Cortex of kidney (tissue), 1 donor: ENCODE results near the gene GNG14.
"Not testable (repeated sequence)": the region's sequence is repeated elsewhere in the genome, so short reads cannot be mapped to it uniquely, and the experiment has no call there.

ENCODE experiments used
- DNase-seq: peaks from one replicate; lab custom pipeline; 2025; lab: John Stamatoyannopoulos, UW

GNG14 gene

DNA sequence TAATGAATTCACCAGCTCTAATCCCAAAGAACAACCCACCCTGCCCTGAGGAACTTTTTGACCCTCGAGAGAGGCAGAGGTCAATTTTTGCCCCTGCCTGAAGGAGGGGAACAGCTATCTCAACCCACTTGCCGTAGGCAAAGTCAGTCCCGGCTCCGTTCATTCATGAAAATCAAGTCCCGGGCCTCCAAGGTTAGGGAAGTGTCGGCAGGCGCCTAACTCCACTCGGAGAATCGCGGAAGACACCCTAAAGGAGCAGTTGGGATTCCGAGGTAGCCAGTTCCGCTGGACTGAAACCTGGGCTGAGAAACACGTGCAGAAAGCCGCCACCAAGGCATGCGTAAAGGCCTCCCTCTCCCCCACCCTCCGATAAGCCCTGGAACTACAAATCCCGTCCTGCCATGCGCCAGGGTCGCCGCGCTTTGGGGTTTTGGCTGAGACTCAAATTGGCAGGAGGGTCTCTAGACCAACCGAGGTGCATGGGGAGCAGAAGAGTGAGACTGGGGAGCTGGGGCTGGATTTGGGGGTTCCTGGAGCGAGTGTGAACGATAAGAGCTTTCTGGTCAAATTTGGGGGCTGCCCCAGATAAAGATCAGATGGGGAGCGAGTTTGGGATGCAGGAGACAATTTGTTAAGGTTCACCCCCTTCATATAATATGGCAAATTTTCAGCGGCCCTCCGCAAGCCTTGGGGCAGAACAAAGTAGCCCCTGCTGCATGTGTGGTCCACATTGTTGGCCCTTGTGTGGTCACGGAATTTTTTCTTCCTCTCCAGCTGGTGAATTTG lies 36.0 kb downstream of the GNG14 start, which contains the start of gene TNPO2:
Gene TNPO2, minus strand, starts transcription at position 292 of the 786 bp plus-strand sequence. CDS start 2,955 bp downstream, outside the sequence.
- no peak for DNase-seq

DNA sequence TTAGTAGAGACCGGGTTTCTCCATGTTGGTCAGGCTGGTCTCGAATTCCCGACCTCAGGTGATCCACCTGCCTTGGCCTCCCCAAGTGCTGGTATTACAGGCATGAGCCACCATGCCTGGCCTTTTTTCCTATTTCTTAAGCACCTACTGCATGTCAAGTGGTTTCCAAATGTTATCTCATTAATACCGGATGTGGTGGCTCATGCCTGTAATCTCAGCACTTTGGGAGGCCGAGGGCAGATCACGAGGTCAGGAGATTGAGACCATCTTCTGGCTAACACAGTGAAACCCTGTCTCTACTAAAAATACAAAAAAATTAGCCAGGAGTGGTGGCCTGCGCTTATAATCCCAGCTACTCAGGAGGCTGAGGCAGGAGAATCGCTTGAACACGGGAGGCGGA lies 37.8 kb downstream of the GNG14 start:
- DNase-seq, result not testable (repeated sequence)

DNA sequence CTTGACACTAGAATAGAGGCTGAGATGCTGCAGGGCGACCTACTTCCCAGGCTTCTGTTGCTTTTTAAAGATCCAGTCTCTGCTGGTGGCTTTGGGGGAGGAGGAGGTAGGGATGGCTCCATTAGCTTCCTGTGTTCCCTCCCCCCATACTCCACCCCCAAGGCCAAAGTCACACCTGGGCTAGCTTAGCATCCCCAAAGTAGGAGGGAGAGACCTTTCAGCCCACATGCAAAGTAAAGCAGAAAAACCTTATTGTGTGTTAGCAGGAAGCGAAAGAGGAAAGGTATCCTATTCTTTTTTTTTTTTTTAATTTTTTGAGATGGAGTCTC lies 39.2 kb downstream of the GNG14 start:
- DNase-seq, result no peak

DNA sequence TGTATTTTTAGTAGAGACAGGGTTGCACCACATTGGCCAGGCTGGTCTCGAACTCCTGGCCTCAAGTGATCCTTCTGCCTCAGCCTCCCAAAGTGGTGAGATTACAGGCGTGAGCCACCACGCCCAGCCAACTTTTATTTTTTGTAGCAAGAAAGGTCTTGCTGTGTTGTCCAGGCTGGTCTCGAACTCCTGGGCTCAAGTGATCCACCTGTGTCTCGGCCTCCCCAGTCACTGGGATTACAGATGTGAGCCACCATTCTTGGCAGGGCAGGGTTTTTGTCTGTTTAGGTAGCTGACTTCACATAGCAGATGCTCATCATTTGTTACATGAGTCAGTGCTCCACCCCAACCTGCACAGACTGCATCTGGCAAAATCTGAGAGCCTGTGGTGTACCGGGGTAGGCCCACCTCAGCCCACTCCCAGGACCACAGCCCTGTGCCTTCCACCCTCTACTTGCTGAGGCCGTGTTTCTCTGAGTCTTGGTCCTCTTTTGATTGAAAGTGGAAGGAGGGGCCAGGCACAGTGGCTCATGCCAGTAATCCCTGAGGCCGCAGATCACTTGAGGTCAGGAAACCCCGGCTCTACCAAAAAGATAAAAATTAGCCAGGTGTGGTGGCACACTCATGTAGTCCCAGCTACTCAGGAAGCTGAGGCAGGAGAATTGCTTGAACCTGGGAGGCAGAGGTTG lies 40.1 kb downstream of the GNG14 start:
- DNase-seq, result no peak

DNA sequence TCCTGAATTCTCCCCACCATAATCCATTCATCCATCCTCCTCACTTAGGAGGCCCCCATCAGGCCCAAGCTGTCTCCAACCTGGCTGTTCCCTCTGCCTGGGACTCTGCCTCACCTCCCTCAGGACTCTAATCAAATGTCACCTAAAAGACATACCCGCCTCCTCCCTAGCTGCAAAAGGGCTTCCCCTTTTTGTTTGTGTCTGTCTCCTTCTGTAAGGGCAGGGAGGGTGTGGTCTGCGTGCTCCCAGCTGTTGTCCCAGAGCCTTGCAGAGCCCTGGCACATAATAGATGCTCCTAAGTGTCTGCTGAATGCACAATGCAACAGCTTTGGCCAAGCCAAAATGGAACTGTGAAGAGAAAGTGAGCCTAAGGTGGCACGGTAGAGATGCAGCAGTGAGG lies 42.3 kb downstream of the GNG14 start:
- DNase-seq, result no peak

DNA sequence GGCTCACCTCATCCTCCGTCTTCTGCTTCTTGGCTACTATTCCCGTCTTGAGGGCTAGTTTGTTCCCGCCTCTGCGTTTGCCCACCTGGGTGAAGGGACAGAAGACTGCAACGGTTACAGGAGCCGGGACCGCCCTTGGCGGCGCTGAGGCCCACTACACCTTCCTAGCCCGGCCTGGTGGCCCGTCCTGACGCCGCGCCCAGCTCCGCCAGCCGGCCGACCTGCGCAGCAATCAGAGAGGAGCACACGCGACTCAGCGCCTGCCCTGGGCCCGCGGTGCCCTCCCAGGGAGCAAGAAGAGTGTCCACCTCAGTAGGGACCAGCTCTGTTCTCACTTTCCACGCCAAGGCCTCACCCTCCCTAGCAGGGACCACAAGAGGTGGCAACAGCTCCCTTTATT lies 43.5 kb downstream of the GNG14 start:
- DNase-seq, result no peak

DNA sequence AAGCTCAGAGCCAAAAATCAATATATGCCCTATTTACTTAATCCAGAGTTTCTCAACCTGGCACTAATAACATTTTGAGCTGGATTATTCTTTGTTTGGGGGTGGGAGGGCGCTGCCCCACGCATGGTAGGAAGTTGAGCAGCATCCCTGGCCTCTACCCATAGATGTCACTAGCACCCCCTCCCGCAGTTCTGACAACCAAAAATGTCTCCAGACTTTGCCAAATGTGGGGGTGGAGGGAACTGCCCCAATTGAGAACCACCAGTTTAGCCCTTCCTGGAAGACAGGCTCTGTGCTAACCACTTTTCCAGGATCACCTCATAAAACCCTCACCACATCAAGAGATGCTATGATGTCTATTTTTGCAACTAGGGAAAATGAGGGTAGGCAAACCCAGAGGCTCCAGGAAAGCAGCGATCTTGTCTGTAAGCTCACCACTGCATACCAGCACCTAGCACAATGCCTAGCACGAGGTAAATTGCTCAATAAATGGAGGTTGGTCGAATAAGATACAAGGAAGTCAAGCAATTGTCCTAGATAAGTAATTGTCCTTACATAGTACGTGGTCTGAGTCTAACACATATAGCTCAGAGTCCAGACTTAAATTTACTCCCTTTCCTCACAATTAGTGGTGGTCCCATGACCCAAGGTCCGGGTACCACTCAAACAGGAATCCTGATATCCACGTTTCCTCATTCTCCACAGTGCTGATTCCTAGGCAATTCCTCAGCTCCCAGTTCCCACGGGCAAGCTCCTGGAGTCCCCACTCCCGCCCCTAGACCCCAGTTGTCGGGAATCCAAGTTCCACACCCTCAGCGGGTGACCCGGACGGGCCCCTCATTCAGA lies 45.8 kb downstream of the GNG14 start:
- no peak for DNase-seq

DNA sequence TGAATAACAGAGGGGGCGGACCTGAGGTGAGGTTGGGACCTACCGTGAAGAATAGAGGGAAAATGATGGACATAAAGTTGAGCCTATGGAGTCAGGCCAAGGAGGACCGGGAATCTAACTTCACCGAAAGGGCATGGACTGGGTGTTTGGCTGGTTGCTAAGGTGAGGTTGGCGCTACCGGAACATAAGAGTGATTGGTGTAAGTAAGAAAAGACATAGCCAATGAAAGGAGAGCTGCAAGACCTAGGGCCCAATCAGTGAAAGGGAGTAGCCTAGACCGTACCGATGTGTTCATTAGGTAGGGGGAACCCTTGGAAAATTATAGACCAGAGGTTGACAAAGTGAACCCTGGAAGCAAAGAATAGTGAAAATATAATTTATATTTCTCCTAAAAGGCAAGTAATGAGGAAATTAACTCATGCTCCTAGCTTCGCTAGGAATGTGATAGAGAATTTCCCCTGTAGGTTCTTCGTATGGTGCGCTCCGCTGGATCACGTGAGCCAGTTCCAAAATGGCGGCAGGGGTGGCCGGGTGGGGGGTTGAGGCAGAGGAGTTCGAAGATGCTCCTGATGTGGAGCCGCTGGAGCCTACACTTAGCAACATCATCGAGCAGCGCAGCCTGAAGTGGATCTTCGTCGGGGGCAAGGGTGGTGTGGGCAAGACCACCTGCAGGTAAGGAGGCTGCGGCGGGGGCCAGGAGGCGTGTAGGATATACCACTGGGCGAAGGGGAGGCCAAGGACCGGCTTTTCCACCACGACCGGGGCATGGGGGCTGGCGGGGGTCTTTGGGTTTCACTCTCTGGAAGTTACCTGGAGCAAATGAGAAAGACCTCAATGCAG lies 49.4 kb downstream of the GNG14 start, which contains the start of gene GET3:
Gene GET3, plus strand, starts transcription at position 503 of the 840 bp plus-strand sequence. Its CDS starts 9 bp downstream, at position 512.
- DNase-seq, result no peak

DNA sequence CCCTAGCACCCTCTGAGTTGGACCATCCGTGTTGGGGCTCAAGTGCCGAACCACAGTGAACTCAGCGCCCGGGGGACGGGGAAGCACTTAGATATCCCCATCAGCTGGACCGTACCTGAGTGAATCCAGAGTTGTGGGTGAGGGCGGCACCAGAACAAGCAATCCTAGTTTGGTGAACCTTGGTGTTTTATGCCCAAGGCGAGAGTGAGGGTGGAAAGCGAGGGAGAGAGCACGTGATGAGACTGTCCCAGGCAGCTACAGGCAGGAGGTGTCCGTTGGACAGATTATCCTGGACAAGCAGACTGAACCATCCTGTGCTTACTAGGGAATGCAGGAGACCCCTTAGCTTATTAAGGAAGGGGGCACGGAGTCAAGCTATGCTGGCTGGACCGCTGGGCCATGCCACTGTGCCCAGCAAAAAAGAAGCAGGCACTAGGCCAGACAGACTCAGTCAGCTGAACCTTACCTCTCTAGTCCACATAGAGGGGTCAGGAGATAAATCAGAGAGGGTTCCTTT lies 50.1 kb downstream of the GNG14 start:
- no peak for DNase-seq
